SH-SY5Y (cell line): Measurements from ENCODE around the gene ARL4A.

Source experiments
- GATA2 ChIP-seq: IDR thresholded peaks from 2 replicates; pipeline ENCODE4 v1.6.1; 2011; ENCODE audit warnings: mild to moderate bottlenecking, low read depth, low read length
- GATA3 ChIP-seq: IDR thresholded peaks from 2 replicates; pipeline ENCODE4 v1.6.1; 2011; ENCODE audit warnings: low read depth, mild to moderate bottlenecking, low read length, moderate library complexity

DNA sequence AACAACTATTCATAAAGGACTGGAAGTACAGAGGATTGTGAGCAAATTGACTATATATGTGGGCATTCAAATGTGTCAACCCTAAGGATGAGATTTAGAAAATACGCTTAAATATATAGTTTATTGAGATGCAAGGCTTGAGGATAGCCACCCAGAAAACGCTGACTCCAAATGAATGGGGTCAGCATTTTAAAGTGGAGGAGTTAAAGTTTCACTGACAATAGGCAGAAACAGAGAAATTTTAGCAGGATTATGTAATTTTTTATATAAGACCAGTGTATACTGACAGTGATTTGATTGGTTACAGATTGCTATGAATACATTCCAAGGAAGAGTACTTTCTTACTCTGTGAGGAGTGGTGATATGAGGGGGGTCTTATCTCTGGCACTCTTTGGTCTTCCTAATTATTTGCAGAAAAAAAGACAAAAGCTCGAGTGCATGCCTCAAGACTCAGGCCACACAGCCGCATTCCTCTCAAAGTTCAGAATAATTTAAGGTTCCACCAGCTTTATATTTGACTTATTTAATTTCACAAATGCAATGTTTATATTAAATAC lies 38.6 kb upstream of the ARL4A start:
- no peak for TF ChIP-seq GATA2
- TF ChIP-seq GATA3, result no peak
